H1 (cell line): ENCODE results near the gene ANKS1B. TPM values are rescaled to one million over a fixed set of nuclear protein-coding genes. Genes with fewer than 3 reads are reported as not detected.

Experiments
- CTCF ChIA-PET: fragments of 300-600 bp; sonication (Branson Sonifier 250); formaldehyde crosslinking; loops from one replicate; lab custom pipeline; 2021; ENCODE audit not compliant: partially characterized antibody; lab: Charles Lee
- POLR2A ChIA-PET: fragments of 300-600 bp; sonication (Branson Sonifier 250); formaldehyde crosslinking; loops from one replicate; lab custom pipeline; 2021; ENCODE audit warnings: inconsistent platforms; ENCODE audit not compliant: partially characterized antibody; lab: Charles Lee
- DNase-seq, 2 experiments: peaks; one replicate each; pipeline versions ENCODE4 v3.0.0 to v3.0.0-alpha.2; 2010 to 2022; ENCODE audit warnings: low spot score in 2 of 2, low read depth in 1 of 2, mixed read lengths in 1 of 2
- FAIRE-seq: peaks from 2 replicates; lab custom pipeline; 2011; peaks lifted over from hg19 to GRCh38; lab: Jason Lieb, UNC
- H2AFZ ChIP-seq: 2 replicates; pipeline ENCODE4 v1.8.1; 2012; ENCODE audit warnings: low read length, inconsistent platforms
- H2AK5ac ChIP-seq: 2 replicates; pipeline ENCODE4 v1.6.1; 2013; ENCODE audit warnings: low read depth, low read length
- H2BK120ac ChIP-seq: replicated peaks from 2 replicates; pipeline ENCODE3; 2013; ENCODE audit warnings: low read depth, low read length, inconsistent platforms
- H2BK12ac ChIP-seq: 2 replicates; pipeline ENCODE4 v1.6.1; 2013; ENCODE audit warnings: low read depth, low read length
- H2BK15ac ChIP-seq: 2 replicates; pipeline ENCODE4 v1.6.1; 2013; ENCODE audit warnings: low read length
- H2BK20ac ChIP-seq: 2 replicates; pipeline ENCODE4 v1.6.1; 2013; ENCODE audit warnings: low read length
- H2BK5ac ChIP-seq: 2 replicates; pipeline ENCODE4 v1.6.1; 2013; ENCODE audit warnings: low read depth, low read length
- H3K14ac ChIP-seq: 2 replicates; pipeline ENCODE4 v1.6.1; 2013; ENCODE audit warnings: inconsistent platforms; ENCODE audit not compliant: insufficient read length
- H3K18ac ChIP-seq: 2 replicates; pipeline ENCODE4 v1.6.1; 2013; ENCODE audit warnings: low read length; ENCODE audit errors: extremely low read depth
- H3K23ac ChIP-seq: 2 replicates; pipeline ENCODE4 v1.6.1; 2013; ENCODE audit warnings: inconsistent platforms; ENCODE audit not compliant: insufficient read length
- H3K23me2 ChIP-seq: 2 replicates; pipeline ENCODE4 v1.6.1; 2013; ENCODE audit warnings: low read depth, low read length
- H3K27ac ChIP-seq: 2 replicates; pipeline ENCODE4 v1.6.1; 2011; ENCODE audit warnings: low read depth, low read length, inconsistent platforms
- H3K27me3 ChIP-seq, 4 experiments: replicated peaks in 1 of 4; 1 replicate in 1 of 4; 2 replicates in 3 of 4; pipeline versions ENCODE4 v1.6.1 to v1.8.1; 2011 to 2013; ENCODE audit warnings: low read length in 3 of 4, mild to moderate bottlenecking in 3 of 4, inconsistent platforms in 2 of 4, mixed read lengths in 2 of 4, moderate library complexity in 1 of 4; ENCODE audit not compliant: control insufficient read depth in 3 of 4, insufficient read depth in 3 of 4; ENCODE audit errors: extremely low read depth in 1 of 4
- H3K36me3 ChIP-seq, 4 experiments: 2 replicates each; pipeline versions ENCODE4 v1.6.1 to v1.8.1; 2011 to 2013; ENCODE audit warnings: mild to moderate bottlenecking in 4 of 4, low read length in 3 of 4, moderate library complexity in 2 of 4, control low read depth in 1 of 4, inconsistent platforms in 1 of 4; ENCODE audit not compliant: insufficient read depth in 4 of 4, control insufficient read depth in 2 of 4
- H3K4ac ChIP-seq: replicated peaks from 2 replicates; pipeline ENCODE3; 2013; ENCODE audit warnings: low read length, low read depth, mixed read lengths, inconsistent platforms; ENCODE audit not compliant: insufficient read length
- H3K4me1 ChIP-seq, 4 experiments: replicated peaks in 1 of 4; 1 replicate in 1 of 4; 2 replicates in 3 of 4; pipeline versions ENCODE4 v1.6.1 to v1.8.1; 2011 to 2013; ENCODE audit warnings: low read length in 3 of 4, inconsistent platforms in 2 of 4, mixed read lengths in 1 of 4; ENCODE audit not compliant: insufficient read depth in 4 of 4, control insufficient read depth in 3 of 4
- H3K4me2 ChIP-seq, 2 experiments: 2 replicates each; pipeline versions ENCODE4 v1.6.1 to v1.8.1; 2011 to 2013; ENCODE audit warnings: low read depth in 2 of 2, low read length in 2 of 2, control low read depth in 1 of 2, inconsistent platforms in 1 of 2, mild to moderate bottlenecking in 1 of 2; ENCODE audit not compliant: insufficient read depth in 1 of 2
- H3K4me3 ChIP-seq, 4 experiments: fragments of 200-600, 300-600 bp in 1 of 4; sonication (generic), shearing (Covaris generic), sonication (Bioruptor Twin) in 1 of 4; 2 replicates each; pipeline versions ENCODE4 v1.5.1 to v1.8.1; 2011 to 2016; ENCODE audit warnings: low read length in 4 of 4, low read depth in 3 of 4, control low read depth in 2 of 4, inconsistent platforms in 2 of 4, mild to moderate bottlenecking in 2 of 4, mixed read lengths in 1 of 4, moderate library complexity in 1 of 4; ENCODE audit not compliant: insufficient read depth in 2 of 4; ENCODE audit errors: extremely low read depth in 1 of 4
- H3K56ac ChIP-seq: replicated peaks from 2 replicates; pipeline ENCODE3; 2013; ENCODE audit warnings: low read depth, mild to moderate bottlenecking, mixed read lengths, low read length, inconsistent platforms; ENCODE audit not compliant: insufficient read length
- H3K79me1 ChIP-seq: 2 replicates; pipeline ENCODE4 v1.6.1; 2013; ENCODE audit warnings: low read depth, low read length, control low read depth
- H3K79me2 ChIP-seq, 2 experiments: 2 replicates each; pipeline versions ENCODE4 v1.6.1 to v1.8.1; 2012 to 2013; ENCODE audit warnings: low read length in 2 of 2, mild to moderate bottlenecking in 2 of 2, inconsistent platforms in 1 of 2; ENCODE audit not compliant: insufficient read depth in 2 of 2, control insufficient read depth in 1 of 2
- H3K9ac ChIP-seq, 4 experiments: replicated peaks in 1 of 4; 1 replicate in 1 of 4; 2 replicates in 3 of 4; pipeline versions ENCODE4 v1.6.1 to v1.8.1; 2011 to 2013; ENCODE audit warnings: low read depth in 3 of 4, low read length in 3 of 4, control low read depth in 2 of 4, mild to moderate bottlenecking in 2 of 4, moderate library complexity in 2 of 4, inconsistent platforms in 1 of 4; ENCODE audit errors: extremely low read depth in 1 of 4
- H3K9me3 ChIP-seq, 2 experiments: 2 replicates each; pipeline versions ENCODE4 v1.6.1 to v1.8.1; 2012 to 2013; ENCODE audit warnings: mild to moderate bottlenecking in 2 of 2, moderate library complexity in 2 of 2, control low read depth in 1 of 2, inconsistent platforms in 1 of 2, low read depth in 1 of 2, low read length in 1 of 2, mixed read lengths in 1 of 2; ENCODE audit not compliant: insufficient read depth in 2 of 2
- H4K20me1 ChIP-seq, 2 experiments: replicated peaks in 1 of 2; 2 replicates each; pipeline versions ENCODE3 to v1.8.1; 2011 to 2013; ENCODE audit warnings: inconsistent platforms in 2 of 2, low read length in 2 of 2, mild to moderate bottlenecking in 1 of 2; ENCODE audit not compliant: insufficient read depth in 2 of 2, control insufficient read depth in 1 of 2
- H4K5ac ChIP-seq: 2 replicates; pipeline ENCODE4 v1.6.1; 2013; ENCODE audit warnings: low read length, low read depth, mixed read lengths, inconsistent platforms; ENCODE audit not compliant: insufficient read length
- H4K8ac ChIP-seq: 2 replicates; pipeline ENCODE4 v1.8.0; 2013; ENCODE audit warnings: mild to moderate bottlenecking, moderate library complexity, low read length, inconsistent platforms; ENCODE audit not compliant: insufficient read depth; ENCODE audit errors: extremely low read depth
- H4K91ac ChIP-seq: replicated peaks from 2 replicates; pipeline ENCODE3; 2013; ENCODE audit warnings: low read length, mixed read lengths, inconsistent platforms; ENCODE audit not compliant: insufficient read length
- CHD1 ChIP-seq: IDR thresholded peaks from 2 replicates; pipeline ENCODE4 v1.6.1; 2012; ENCODE audit warnings: low read depth, low read length, improper control_type of control experiment
- EP300 ChIP-seq, 2 experiments: IDR thresholded peaks; 1 replicate in 1 of 2; 2 replicates in 1 of 2; pipeline ENCODE4 v1.6.1; 2011 to 2012; ENCODE audit warnings: low read depth in 2 of 2, low read length in 2 of 2, mild to moderate bottlenecking in 2 of 2, borderline replicate concordance in 1 of 2, inconsistent platforms in 1 of 2, moderate library complexity in 1 of 2
- EZH2 ChIP-seq: fragments of 200-600 bp; sonication (generic); IDR thresholded peaks from 2 replicates; pipeline ENCODE4 v1.7.1; 2012; ENCODE audit warnings: low read depth, mild to moderate bottlenecking, moderate library complexity, low read length, inconsistent platforms; ENCODE audit not compliant: severe bottlenecking
- FOSL1 ChIP-seq: IDR thresholded peaks from 2 replicates; pipeline ENCODE4 v1.6.1; 2011; ENCODE audit warnings: mild to moderate bottlenecking, low read depth, low read length, moderate library complexity; ENCODE audit not compliant: insufficient read depth
- GTF2F1 ChIP-seq: IDR thresholded peaks from 2 replicates; pipeline ENCODE4 v1.6.1; 2012; ENCODE audit warnings: low read depth, low read length, improper control_type of control experiment, borderline replicate concordance
- SP1 ChIP-seq: IDR thresholded peaks from 2 replicates; pipeline ENCODE4 v1.6.1; 2011; ENCODE audit warnings: low read depth, low read length
- SRF ChIP-seq: IDR thresholded peaks from 2 replicates; pipeline ENCODE4 v1.6.1; 2011; ENCODE audit warnings: mild to moderate bottlenecking, low read depth, low read length, moderate library complexity
- TAF7 ChIP-seq: optimal IDR thresholded peaks from 2 replicates; pipeline ENCODE3; 2011; ENCODE audit warnings: low read depth, mild to moderate bottlenecking, inconsistent platforms, low read length, moderate library complexity, borderline replicate concordance
- WGBS, 2 experiments: shearing (Covaris generic) in 1 of 2; methylation state at CpG; one replicate each; pipeline versions ENCODE4 v1.1.6 to v1.1.7; 2013 to 2015; ENCODE audit warnings: low lambda C conversion rate in 2 of 2, mixed read lengths in 2 of 2, inconsistent platforms in 1 of 2, low coverage in 1 of 2, missing lambda C conversion rate in 1 of 2; ENCODE audit not compliant: insufficient replicate concordance in 2 of 2, insufficient coverage in 1 of 2, insufficient read length in 1 of 2; ENCODE audit errors: extremely low coverage in 1 of 2, missing lambda C conversion rate in 1 of 2; 5-methylcytosine and 5-hydroxymethylcytosine counted together
- polyA plus RNA-seq, 7 experiments: library from polyadenylated mRNA; depleted of rRNA in 3 of 7; stranded (reverse) in 5 of 7; unstranded in 2 of 7; fragments of >200 nt in 5 of 7; fragments of 200-250 nt in 2 of 7; gene quantifications; 1 replicate in 5 of 7; 2 replicates in 1 of 7; 4 replicates in 1 of 7; pipeline versions ENCODE4 v1.2.1 to v1.2.3, GENCODE V29; 2011 to 2013; ENCODE audit warnings: missing spikeins in 2 of 7, mixed read lengths in 2 of 7
- total RNA-seq: library from RNA; stranded (reverse); fragmentation: NEBNext Ultra II Directional; extraction: Animal tissue kit (Norgen Biotek cat#: 25700); gene quantifications from 2 replicates; pipeline ENCODE4 v1.2.1, GENCODE V29; 2021
- TF ChIP-seq, protein P1 (sequence below): IDR thresholded peaks from 2 replicates; pipeline ENCODE4 v1.6.1; 2011; ENCODE audit warnings: low read length, improper control_type of control experiment

The ANKS1B gene
- total and polyA plus RNA-seq, 2 of the 8 experiments (the other 6 are each of a cell fraction or from before 2014, with no cell fraction given), result 2.7 to 6.1 TPM

GRCh38 chr12:99824900-99825542 is 159.7 kb downstream of the ANKS1B start:
- no peaks in the 10 kb centered on the region for H3K27me3 ChIP-seq
- H3K23me2 ChIP-seq, result no peaks in the 10 kb centered on the region
- no peak overlapping the region for H3K9ac ChIP-seq
- no peak overlapping the region for H3K18ac ChIP-seq
- no peak overlapping the region for H3K27ac ChIP-seq
- H4K8ac ChIP-seq, result no peak overlapping the region
- H2AFZ ChIP-seq, result no peak overlapping the region
- H2BK5ac ChIP-seq, result no peak overlapping the region
- H3K14ac ChIP-seq, result no peak overlapping the region
- no peak overlapping the region for H3K4me2 ChIP-seq
- no peaks in the 10 kb centered on the region for H3K4me1 ChIP-seq
- H2BK12ac ChIP-seq, result no peak overlapping the region
- no peak overlapping the region for H3K56ac ChIP-seq
- TF ChIP-seq GTF2F1 (no peak), TAF7 (no peak), SP1 (no peak), EP300 (IDR thresholded peaks at IDR 0.05; ENCODE audit: borderline replicate concordance in 1 of 2, low read depth in 2 of 2, low read length in 2 of 2) (no peak), FOSL1 (no peak), CHD1 (no peak), SRF (no peak), EZH2 (no peak)
- TF ChIP-seq, protein P1, sequence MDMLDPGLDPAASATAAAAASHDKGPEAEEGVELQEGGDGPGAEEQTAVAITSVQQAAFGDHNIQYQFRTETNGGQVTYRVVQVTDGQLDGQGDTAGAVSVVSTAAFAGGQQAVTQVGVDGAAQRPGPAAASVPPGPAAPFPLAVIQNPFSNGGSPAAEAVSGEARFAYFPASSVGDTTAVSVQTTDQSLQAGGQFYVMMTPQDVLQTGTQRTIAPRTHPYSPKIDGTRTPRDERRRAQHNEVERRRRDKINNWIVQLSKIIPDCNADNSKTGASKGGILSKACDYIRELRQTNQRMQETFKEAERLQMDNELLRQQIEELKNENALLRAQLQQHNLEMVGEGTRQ, result no peak
- H3K4me3 ChIP-seq, result no peak overlapping the region
- H2AK5ac ChIP-seq, result no peak overlapping the region
- H2BK120ac ChIP-seq, result no peak overlapping the region
- H2BK15ac ChIP-seq, result no peak overlapping the region
- H3K79me2 ChIP-seq, result no peaks in the 10 kb centered on the region
- POLR2A ChIA-PET, result no interaction called here
- no peak overlapping the region for H4K91ac ChIP-seq
- H4K20me1 ChIP-seq, result no peaks in the 10 kb centered on the region
- no peak overlapping the region for H4K5ac ChIP-seq
- CTCF ChIA-PET, result interaction anchor here (0.6 to 1.3 kb wide), 3 partner anchors 8 to 585 kb away, joined by 3 read pairs; no protein-coding TSS in a partner anchor
- 92% methylated on average over 8 of the region's 8 CpGs; no CpG with 5 or more reads in 1 of the 2 experiments for WGBS, 2 experiments
- H2BK20ac ChIP-seq, result no peak overlapping the region
- H3K79me1 ChIP-seq, result no peaks in the 10 kb centered on the region
- no peaks in the 10 kb centered on the region for H3K36me3 ChIP-seq
- no peak overlapping the region for H3K4ac ChIP-seq
- DNase-seq (no peak), FAIRE-seq (no peak)
- no peak overlapping the region for H3K23ac ChIP-seq
- H3K9me3 ChIP-seq, result no peaks in the 10 kb centered on the region
